ENCODE measurements around the gene NKX6-1. TPM values are rescaled to one million over a fixed set of nuclear protein-coding genes. Genes with fewer than 3 reads are reported as not detected.

Gene NKX6-1
- total and polyA plus RNA-seq, 2 donors (not counting 3 experiments of a cell fraction or from before 2014, with no cell fraction given), result not detected

DNA sequence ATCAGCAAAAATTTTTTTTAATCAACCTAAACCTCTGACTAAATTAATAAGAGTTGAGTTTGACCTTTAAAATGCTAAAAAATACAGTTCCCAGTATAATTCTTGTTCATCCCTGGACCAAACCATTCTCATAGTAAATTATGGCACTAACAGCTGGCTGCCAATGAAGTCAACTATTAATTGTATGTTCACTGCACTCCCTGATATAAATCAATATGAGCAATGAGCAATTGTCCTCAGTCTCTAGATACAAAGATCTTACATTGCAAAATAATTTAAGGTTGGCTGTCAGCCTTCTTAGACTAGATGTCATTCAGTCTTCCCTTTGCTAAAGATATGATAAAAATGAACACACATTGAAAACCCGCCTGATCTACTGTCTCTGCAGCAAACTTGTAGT lies 39.3 kb downstream of the NKX6-1 start:
- no peaks in the 10 kb centered on the region for H3K4me1 ChIP-seq (ENCODE audit: control insufficient read depth, extremely low read depth, insufficient read depth, low read length)
- intact Hi-C loops (cut with micrococcal nuclease), result no loop called here
- ChIA-PET CTCF (no interaction called here), POLR2A (no interaction called here)
- H3K79me2 ChIP-seq (ENCODE audit: control insufficient read depth, insufficient read depth, low read length), result no peaks in the 10 kb centered on the region
- H3K9me3 ChIP-seq (replicated peaks; ENCODE audit: control insufficient read depth, insufficient read depth, low read length), result no peaks in the 10 kb centered on the region
- H3K27me3 ChIP-seq (ENCODE audit: control insufficient read depth in 2 of 2, insufficient read depth in 2 of 2, low read length in 2 of 2), result peaks cover 0 to 2% of the 10 kb centered on the region in 2 experiments
- no peak overlapping the region for H3K4me2 ChIP-seq (ENCODE audit: insufficient read depth, low read length)
- BruUV-seq (replicated peaks), result no TSS peak
- H3K27ac ChIP-seq (ENCODE audit: insufficient read depth, low read depth, low read length), result no peak overlapping the region
- H3K9me1 ChIP-seq (replicated peaks; ENCODE audit: control insufficient read depth, extremely low read depth, insufficient read depth, low read length), result no peaks in the 10 kb centered on the region
- H4K20me1 ChIP-seq (replicated peaks; ENCODE audit: control insufficient read depth, extremely low read depth, insufficient read depth, low read length), result no peaks in the 10 kb centered on the region
- H3K9ac ChIP-seq (replicated peaks; ENCODE audit: extremely low read depth, insufficient read depth, low read length), result no peak overlapping the region
- TF ChIP-seq EZH2 (IDR thresholded peaks at IDR 0.05; ENCODE audit: borderline replicate concordance, low read depth, low read length, severe bottlenecking) (no peak), POLR2AphosphoS5 (IDR thresholded peaks at IDR 0.05; ENCODE audit: insufficient read depth, low read depth, low read length) (no peak), MYC (IDR thresholded peaks at IDR 0.05; ENCODE audit: low read depth, low read length) (no peak), JUN (IDR thresholded peaks at IDR 0.05; ENCODE audit: borderline replicate concordance, insufficient read depth, insufficient read length, low read depth) (no peak), MAX (IDR thresholded peaks at IDR 0.05; ENCODE audit: insufficient read depth, insufficient read length) (no peak), POLR2A (IDR thresholded peaks at IDR 0.05; ENCODE audit: low read depth, low read length) (no peak), FOS (IDR thresholded peaks at IDR 0.05; ENCODE audit: borderline replicate concordance, insufficient read depth, low read length) (no peak), GATA2 (IDR thresholded peaks at IDR 0.05; ENCODE audit: insufficient read depth, insufficient read length, low read depth, low read length) (no peak)
- TF ChIP-seq, protein P1, sequence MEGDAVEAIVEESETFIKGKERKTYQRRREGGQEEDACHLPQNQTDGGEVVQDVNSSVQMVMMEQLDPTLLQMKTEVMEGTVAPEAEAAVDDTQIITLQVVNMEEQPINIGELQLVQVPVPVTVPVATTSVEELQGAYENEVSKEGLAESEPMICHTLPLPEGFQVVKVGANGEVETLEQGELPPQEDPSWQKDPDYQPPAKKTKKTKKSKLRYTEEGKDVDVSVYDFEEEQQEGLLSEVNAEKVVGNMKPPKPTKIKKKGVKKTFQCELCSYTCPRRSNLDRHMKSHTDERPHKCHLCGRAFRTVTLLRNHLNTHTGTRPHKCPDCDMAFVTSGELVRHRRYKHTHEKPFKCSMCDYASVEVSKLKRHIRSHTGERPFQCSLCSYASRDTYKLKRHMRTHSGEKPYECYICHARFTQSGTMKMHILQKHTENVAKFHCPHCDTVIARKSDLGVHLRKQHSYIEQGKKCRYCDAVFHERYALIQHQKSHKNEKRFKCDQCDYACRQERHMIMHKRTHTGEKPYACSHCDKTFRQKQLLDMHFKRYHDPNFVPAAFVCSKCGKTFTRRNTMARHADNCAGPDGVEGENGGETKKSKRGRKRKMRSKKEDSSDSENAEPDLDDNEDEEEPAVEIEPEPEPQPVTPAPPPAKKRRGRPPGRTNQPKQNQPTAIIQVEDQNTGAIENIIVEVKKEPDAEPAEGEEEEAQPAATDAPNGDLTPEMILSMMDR (IDR thresholded peaks at IDR 0.05; ENCODE audit: extremely low read depth in 1 of 2, insufficient read depth in 1 of 2, low read depth in 1 of 2, low read length in 2 of 2), result no peak
- dilution Hi-C loops (cut with MboI; ENCODE audit: extremely low pct_ligation_motif_present, low sequenced_read_pairs), result no loop called here
- no peak overlapping the region for H3K4me3 ChIP-seq (replicated peaks in 1 of 3; ENCODE audit: insufficient read depth in 1 of 3, low read depth in 1 of 3, low read length in 3 of 3)
- FAIRE-seq (no peak), DNase-seq (ENCODE audit: low read depth, low spot score) (no peak)
- no peak overlapping the region for H2AFZ ChIP-seq (ENCODE audit: low read depth, low read length)
- H3K36me3 ChIP-seq (ENCODE audit: control insufficient read depth in 2 of 2, extremely low read depth in 1 of 2, insufficient read depth in 2 of 2, low read length in 2 of 2), result no peaks in the 10 kb centered on the region

All from endothelial cell of umbilical vein (primary cell).